ENCODE measurements around the gene FBXO47.

GRCh38 chr17:38996660-38997337 is 29.6 kb upstream of the FBXO47 start:
- TF ChIP-seq CTCF (IDR thresholded peaks at IDR 0.05; ENCODE audit: low read depth, low read length, poor library complexity, severe bottlenecking) (no peak), EZH2phosphoT487 (IDR thresholded peaks at IDR 0.05; ENCODE audit: borderline replicate concordance, low read length) (no peak)
